ENCODE results near the gene KCNAB2.

KCNAB2 gene

GRCh38 chr1:6142036-6142621 lies 96.4 kb downstream of the KCNAB2 start:
- H3K4me1 ChIP-seq (ENCODE audit: control insufficient read depth, insufficient read depth, low read length) = no peaks in the 10 kb centered on the region
- no peaks in the 10 kb centered on the region for H3K36me3 ChIP-seq (ENCODE audit: insufficient read depth, low read length)
- H3K4me3 ChIP-seq (ENCODE audit: low read length) = no peak overlapping the region
- H3K27me3 ChIP-seq (ENCODE audit: control insufficient read depth, insufficient read depth, low read length) = peaks cover 37% of the 10 kb centered on the region
- H3K9ac ChIP-seq (ENCODE audit: low read depth, low read length) = no peak overlapping the region
- H3K4me2 ChIP-seq (ENCODE audit: low read length) = no peak overlapping the region
- no peaks in the 10 kb centered on the region for H3K9me3 ChIP-seq (replicated peaks; ENCODE audit: low read length)

- Histone ChIP-seq H3K4me2 (ENCODE audit: low read length) (no peak overlapping the region), H3K36me3 (ENCODE audit: insufficient read depth, low read length) (no peaks in the 10 kb centered on the region), H3K9me3 (replicated peaks; ENCODE audit: low read length) (no peaks in the 10 kb centered on the region), H3K9ac (ENCODE audit: low read depth, low read length) (no peak overlapping the region), H3K4me3 (ENCODE audit: low read length) (no peak overlapping the region), H3K27me3 (ENCODE audit: control insufficient read depth, insufficient read depth, low read length) (peaks cover 37% of the 10 kb centered on the region), H3K4me1 (ENCODE audit: control insufficient read depth, insufficient read depth, low read length) (no peaks in the 10 kb centered on the region)
Measured at GRCh38 chr1:6142734-6143133, 97.0 kb downstream of the KCNAB2 start.

- Histone ChIP-seq H3K4me2 (ENCODE audit: low read length) (no peak overlapping the region), H3K9ac (ENCODE audit: low read depth, low read length) (no peak overlapping the region), H3K27me3 (ENCODE audit: control insufficient read depth, insufficient read depth, low read length) (peaks cover 41% of the 10 kb centered on the region), H3K9me3 (replicated peaks; ENCODE audit: low read length) (no peaks in the 10 kb centered on the region), H3K4me3 (ENCODE audit: low read length) (no peak overlapping the region), H3K36me3 (ENCODE audit: insufficient read depth, low read length) (no peaks in the 10 kb centered on the region), H3K4me1 (ENCODE audit: control insufficient read depth, insufficient read depth, low read length) (no peaks in the 10 kb centered on the region)
Measured at GRCh38 chr1:6143395-6143794, 97.7 kb downstream of the KCNAB2 start.

GRCh38 chr1:6144175-6144574 lies 98.5 kb downstream of the KCNAB2 start:
- Histone ChIP-seq H3K9ac (ENCODE audit: low read depth, low read length) (no peak overlapping the region), H3K4me3 (ENCODE audit: low read length) (no peak overlapping the region), H3K27me3 (ENCODE audit: control insufficient read depth, insufficient read depth, low read length) (peaks cover 41% of the 10 kb centered on the region), H3K9me3 (replicated peaks; ENCODE audit: low read length) (no peaks in the 10 kb centered on the region), H3K36me3 (ENCODE audit: insufficient read depth, low read length) (no peaks in the 10 kb centered on the region), H3K4me1 (ENCODE audit: control insufficient read depth, insufficient read depth, low read length) (no peaks in the 10 kb centered on the region), H3K4me2 (ENCODE audit: low read length) (no peak overlapping the region)

DNA sequence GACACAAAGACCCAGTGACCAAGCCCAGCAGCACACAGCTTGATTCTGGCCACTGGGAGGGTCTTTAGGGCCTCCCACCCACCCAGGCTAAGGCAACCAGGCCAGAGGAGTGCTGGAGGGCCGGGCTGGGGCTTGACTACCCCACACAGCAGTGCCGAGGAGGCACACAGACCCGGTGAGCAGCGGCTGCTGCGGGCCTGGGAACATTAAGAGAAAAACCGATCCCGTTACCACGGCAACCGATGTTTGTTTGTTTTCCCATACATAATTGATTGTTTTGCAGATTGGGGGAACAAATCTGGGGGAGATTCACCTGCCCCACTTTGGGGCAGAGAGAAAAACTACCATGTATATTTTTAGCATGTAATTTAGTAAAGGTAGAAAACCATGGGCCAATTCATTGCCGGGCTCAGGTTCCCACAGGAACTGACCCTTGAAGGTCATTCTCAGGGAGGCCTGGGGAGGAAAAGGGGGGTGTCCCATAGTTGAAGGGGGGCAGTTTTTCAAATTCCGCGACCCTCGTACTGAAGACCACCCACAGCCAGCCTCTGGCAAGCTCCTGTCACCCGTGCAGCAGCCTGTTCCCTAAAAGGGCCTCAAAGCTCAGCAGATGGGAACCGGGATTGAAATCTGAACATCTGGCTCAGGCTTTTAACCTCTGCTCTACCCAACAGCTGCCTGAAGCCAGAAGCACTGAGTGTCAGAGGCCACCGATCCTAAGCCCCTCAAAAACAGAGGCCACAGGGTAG lies 99.1 kb downstream of the KCNAB2 start:
- no peak overlapping the region for H3K4me2 ChIP-seq (ENCODE audit: low read length)
- no peaks in the 10 kb centered on the region for H3K4me1 ChIP-seq (ENCODE audit: control insufficient read depth, insufficient read depth, low read length)
- H3K9me3 ChIP-seq (replicated peaks; ENCODE audit: low read length) = no peaks in the 10 kb centered on the region
- H3K9ac ChIP-seq (ENCODE audit: low read depth, low read length) = no peak overlapping the region
- no peaks in the 10 kb centered on the region for H3K36me3 ChIP-seq (ENCODE audit: insufficient read depth, low read length)
- peaks cover 42% of the 10 kb centered on the region for H3K27me3 ChIP-seq (ENCODE audit: control insufficient read depth, insufficient read depth, low read length)
- no peak overlapping the region for H3K4me3 ChIP-seq (ENCODE audit: low read length)

DNA sequence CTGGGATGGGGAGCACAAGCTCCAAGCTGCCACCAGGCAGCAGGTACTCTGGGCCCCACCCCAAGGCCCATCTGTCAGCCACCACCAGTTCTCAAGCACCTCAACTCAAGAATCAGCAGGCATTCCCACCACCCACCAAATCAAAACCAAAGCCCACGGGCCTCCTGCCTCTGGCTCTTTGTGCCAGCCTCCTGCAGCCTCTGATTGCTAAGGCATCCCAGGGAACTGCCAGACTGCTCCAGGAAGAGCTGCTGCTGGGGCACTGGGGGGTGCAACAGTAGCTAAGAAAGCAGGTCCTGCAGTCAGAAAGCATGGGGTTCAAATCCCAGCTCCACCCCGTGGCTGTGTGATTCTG lies 99.7 kb downstream of the KCNAB2 start:
- H3K27me3 ChIP-seq (ENCODE audit: control insufficient read depth, insufficient read depth, low read length) = peaks cover 40% of the 10 kb centered on the region

GRCh38 chr1:6145864-6146410 lies 100.2 kb downstream of the KCNAB2 start:
- no peak overlapping the region for H3K4me3 ChIP-seq (ENCODE audit: low read length)
- peaks cover 40% of the 10 kb centered on the region for H3K27me3 ChIP-seq (ENCODE audit: control insufficient read depth, insufficient read depth, low read length)
- H3K4me2 ChIP-seq (ENCODE audit: low read length) = no peak overlapping the region
- H3K4me1 ChIP-seq (ENCODE audit: control insufficient read depth, insufficient read depth, low read length) = no peaks in the 10 kb centered on the region
- H3K9me3 ChIP-seq (replicated peaks; ENCODE audit: low read length) = no peaks in the 10 kb centered on the region
- no peaks in the 10 kb centered on the region for H3K36me3 ChIP-seq (ENCODE audit: insufficient read depth, low read length)
- no peak overlapping the region for H3K9ac ChIP-seq (ENCODE audit: low read depth, low read length)

More for the DNA sequence above, 99.7 kb downstream of the KCNAB2 start:
- no peaks in the 10 kb centered on the region for H3K4me1 ChIP-seq (ENCODE audit: control insufficient read depth, insufficient read depth, low read length)
- no peaks in the 10 kb centered on the region for H3K36me3 ChIP-seq (ENCODE audit: insufficient read depth, low read length)
- no peak overlapping the region for H3K4me2 ChIP-seq (ENCODE audit: low read length)
- no peaks in the 10 kb centered on the region for H3K9me3 ChIP-seq (replicated peaks; ENCODE audit: low read length)
- no peak overlapping the region for H3K4me3 ChIP-seq (ENCODE audit: low read length)
- no peak overlapping the region for H3K9ac ChIP-seq (ENCODE audit: low read depth, low read length)

DNA sequence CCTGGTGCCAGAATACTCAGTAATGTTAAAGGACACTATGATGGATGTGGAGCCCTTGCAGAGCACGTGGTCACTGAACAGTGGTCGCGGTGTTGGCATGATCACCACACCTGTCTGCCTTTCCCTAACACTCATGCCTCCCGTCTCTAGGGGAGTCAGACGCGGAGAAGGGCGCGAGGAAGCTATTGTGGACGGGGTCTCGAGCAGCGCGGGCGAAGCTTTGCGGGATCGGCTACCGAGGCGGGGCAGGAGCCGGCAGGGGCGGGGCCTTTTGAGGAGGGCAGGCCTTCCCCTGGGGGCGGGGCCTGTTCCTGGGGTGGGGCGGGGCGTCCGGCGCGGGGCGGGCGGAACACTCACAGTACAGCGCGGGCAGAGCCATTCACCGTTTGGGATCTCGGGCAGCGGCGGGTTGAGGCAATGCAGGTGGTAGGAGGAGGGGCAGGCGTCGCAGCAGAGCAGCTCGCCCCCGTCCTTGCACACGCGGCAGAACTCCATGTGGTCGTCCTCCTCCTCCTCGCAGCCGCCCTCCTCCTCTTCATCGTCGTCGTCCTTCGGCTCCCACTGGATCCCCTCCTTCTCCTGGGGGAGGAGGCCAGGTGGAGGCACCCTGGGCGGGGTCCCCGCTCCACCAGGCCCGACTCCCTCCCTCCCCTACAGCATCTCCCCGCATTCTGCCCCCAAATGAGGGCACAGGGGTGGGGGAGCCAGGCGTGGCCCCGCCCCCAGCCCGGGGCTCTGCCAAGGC lies 103.0 kb downstream of the KCNAB2 start:
- Histone ChIP-seq H3K9ac (ENCODE audit: low read depth, low read length) (no peak overlapping the region), H3K4me2 (ENCODE audit: low read length) (peak overlapping the region; percentile 33), H3K4me3 (ENCODE audit: low read length) (no peak overlapping the region), H3K36me3 (ENCODE audit: insufficient read depth, low read length) (no peaks in the 10 kb centered on the region), H3K4me1 (ENCODE audit: control insufficient read depth, insufficient read depth, low read length) (no peaks in the 10 kb centered on the region), H3K27me3 (ENCODE audit: control insufficient read depth, insufficient read depth, low read length) (peaks cover 55% of the 10 kb centered on the region), H3K9me3 (replicated peaks; ENCODE audit: low read length) (no peaks in the 10 kb centered on the region)

DNA sequence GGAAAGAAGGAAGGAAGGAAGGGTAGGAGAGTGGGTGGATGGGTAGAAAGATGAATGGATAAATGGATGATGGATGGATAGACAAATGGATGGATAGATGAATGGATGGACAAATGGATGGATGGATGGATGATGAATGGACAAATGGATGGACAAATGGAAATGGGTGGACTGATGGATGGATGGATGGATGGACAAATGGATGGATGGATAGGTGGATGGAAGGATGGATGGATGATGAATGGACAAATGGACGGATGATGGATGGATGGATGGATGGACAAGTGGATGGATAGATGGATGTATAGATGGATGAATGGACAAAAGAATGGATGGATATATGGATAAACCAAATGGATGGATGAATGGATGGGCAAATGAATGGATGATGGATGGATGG lies 103.9 kb downstream of the KCNAB2 start:
- H3K4me2 ChIP-seq (ENCODE audit: low read length) = no peak overlapping the region
- no peak overlapping the region for H3K4me3 ChIP-seq (ENCODE audit: low read length)
- H3K27me3 ChIP-seq (ENCODE audit: control insufficient read depth, insufficient read depth, low read length) = peaks cover 50% of the 10 kb centered on the region
- no peaks in the 10 kb centered on the region for H3K4me1 ChIP-seq (ENCODE audit: control insufficient read depth, insufficient read depth, low read length)
- no peak overlapping the region for H3K9ac ChIP-seq (ENCODE audit: low read depth, low read length)
- no peaks in the 10 kb centered on the region for H3K9me3 ChIP-seq (replicated peaks; ENCODE audit: low read length)
- H3K36me3 ChIP-seq (ENCODE audit: insufficient read depth, low read length) = no peaks in the 10 kb centered on the region

- Histone ChIP-seq H3K9me3 (replicated peaks; ENCODE audit: low read length) (no peaks in the 10 kb centered on the region), H3K4me2 (ENCODE audit: low read length) (no peak overlapping the region), H3K36me3 (ENCODE audit: insufficient read depth, low read length) (no peaks in the 10 kb centered on the region), H3K27me3 (ENCODE audit: control insufficient read depth, insufficient read depth, low read length) (peaks cover 43% of the 10 kb centered on the region), H3K4me1 (ENCODE audit: control insufficient read depth, insufficient read depth, low read length) (no peaks in the 10 kb centered on the region), H3K9ac (ENCODE audit: low read depth, low read length) (no peak overlapping the region), H3K4me3 (ENCODE audit: low read length) (no peak overlapping the region)
Measured at GRCh38 chr1:6150006-6150938, 104.6 kb downstream of the KCNAB2 start.
